HepG2 (cell line): ENCODE measurements around the gene NYNRIN. TPM values are rescaled to one million over a fixed set of nuclear protein-coding genes. Genes with fewer than 3 reads are reported as not detected.

Source experiments
- CREBL2 ChIP-seq: sonication (generic); formaldehyde crosslinking; IDR thresholded peaks from 2 replicates; pipeline ENCODE4 v1.8.1; 2023; ENCODE audit warnings: missing genetic modification reagents, mild to moderate bottlenecking, borderline replicate concordance
- ELF1 ChIP-seq: sonication (generic); formaldehyde crosslinking; IDR thresholded peaks from 2 replicates; pipeline ENCODE4 v1.4.0; 2020; ENCODE audit warnings: missing genetic modification reagents
- ELF4 ChIP-seq: sonication (generic); formaldehyde crosslinking; IDR thresholded peaks from 2 replicates; pipeline ENCODE4 v1.5.0; 2020; ENCODE audit warnings: missing genetic modification reagents, mild to moderate bottlenecking, moderate library complexity, borderline replicate concordance
- ELK4 ChIP-seq: sonication (generic); formaldehyde crosslinking; IDR thresholded peaks from 2 replicates; pipeline ENCODE4 v1.9.0; 2021; ENCODE audit warnings: missing genetic modification reagents, borderline replicate concordance
- HNF1B ChIP-seq: sonication (generic); formaldehyde crosslinking; IDR thresholded peaks from 2 replicates; pipeline ENCODE4 v1.5.1; 2020; ENCODE audit warnings: mild to moderate bottlenecking, moderate library complexity, missing genetic modification reagents
- PBX3 ChIP-seq: sonication (generic); formaldehyde crosslinking; IDR thresholded peaks from 2 replicates; pipeline ENCODE4 v1.8.1; 2023; ENCODE audit warnings: missing genetic modification reagents, inconsistent platforms, borderline replicate concordance
- PHB2 ChIP-seq: fragments of 450-650 bp; IDR thresholded peaks from 2 replicates; pipeline ENCODE4 v1.6.1; 2018; ENCODE audit not compliant: partially characterized antibody
- POGK ChIP-seq: sonication (generic); formaldehyde crosslinking; conservative IDR thresholded peaks from 2 replicates; pipeline ENCODE4 v1.8.0; 2022; ENCODE audit warnings: mild to moderate bottlenecking, moderate library complexity, missing genetic modification reagents
- PREB ChIP-seq: sonication (generic); formaldehyde crosslinking; IDR thresholded peaks from 2 replicates; pipeline ENCODE4 v1.4.0; 2020; ENCODE audit warnings: missing genetic modification reagents
- RFXANK ChIP-seq: IDR thresholded peaks from 2 replicates; pipeline ENCODE4 v1.6.1; 2016
- TBL1XR1 ChIP-seq: fragments of 150-350 bp; IDR thresholded peaks from 2 replicates; pipeline ENCODE4 v1.6.1; 2014; ENCODE audit warnings: borderline replicate concordance, low read length; ENCODE audit not compliant: partially characterized antibody
- TP53 ChIP-seq: sonication (generic); formaldehyde crosslinking; conservative IDR thresholded peaks from 2 replicates; pipeline ENCODE4 v1.4.0; 2020; ENCODE audit warnings: missing genetic modification reagents
- ZBTB1 ChIP-seq: sonication (generic); formaldehyde crosslinking; IDR thresholded peaks from 2 replicates; pipeline ENCODE4 v1.4.0; 2020; ENCODE audit warnings: missing genetic modification reagents, borderline replicate concordance
- ZBTB7B ChIP-seq: sonication (generic); formaldehyde crosslinking; IDR thresholded peaks from 2 replicates; pipeline ENCODE4 v1.4.0; 2020; ENCODE audit warnings: missing genetic modification reagents
- ZNF253 ChIP-seq: sonication (generic); formaldehyde crosslinking; IDR thresholded peaks from 2 replicates; pipeline ENCODE4 v1.8.0; 2022; ENCODE audit warnings: mild to moderate bottlenecking, missing genetic modification reagents, borderline replicate concordance
- ZNF607 ChIP-seq: sonication (generic); formaldehyde crosslinking; IDR thresholded peaks from 2 replicates; pipeline ENCODE4 v1.5.1; 2020; ENCODE audit warnings: missing genetic modification reagents, mild to moderate bottlenecking, borderline replicate concordance
- ZNF660 ChIP-seq: sonication (generic); formaldehyde crosslinking; IDR thresholded peaks from 2 replicates; pipeline ENCODE4 v1.5.1; 2020; ENCODE audit warnings: mild to moderate bottlenecking, low read depth, missing genetic modification reagents, borderline replicate concordance
- ZXDC ChIP-seq: sonication (generic); formaldehyde crosslinking; IDR thresholded peaks from 2 replicates; pipeline ENCODE4 v1.5.0; 2020; ENCODE audit warnings: mild to moderate bottlenecking, missing genetic modification reagents
- polyA plus RNA-seq, 8 experiments: library from polyadenylated mRNA; depleted of rRNA in 3 of 8; stranded (reverse) in 7 of 8; unstranded in 1 of 8; fragments of >200 nt; fragmentation: Illumina TruSeq in 4 of 8; extraction: Trizol in 4 of 8; gene quantifications; 2 replicates each; pipeline versions ENCODE4 v1.2.1 to v1.2.3, GENCODE V29; 2011 to 2016; ENCODE audit warnings: low read depth in 4 of 8, missing spikeins in 1 of 8, mixed read lengths in 1 of 8; ENCODE audit not compliant: insufficient read depth in 1 of 8
- total RNA-seq, 5 experiments: library from RNA; depleted of rRNA; stranded (reverse); fragments of >200 nt; fragmentation: Illumina TruSeq; extraction: Trizol; gene quantifications; 2 replicates each; pipeline ENCODE4 v1.2.3, GENCODE V29; 2016; ENCODE audit warnings: low read depth in 1 of 5

Gene NYNRIN
- total and polyA plus RNA-seq, 2 of the 13 experiments (the other 11 are each of a cell fraction or from before 2014, with no cell fraction given), result 0.63 to 1.1 TPM

GRCh38 chr14:24365600-24366412 is 33.0 kb upstream of the NYNRIN start (continued):
- TF ChIP-seq ZXDC (no peak), TBL1XR1 (peak; percentile 82), POGK (peak; percentile 97), PREB (CRISPR knock-in tag) (no peak), RFXANK (CRISPR knock-in tag) (0 out of 2 replicates have a peak, but pooled peaks have one; percentile 89), ZBTB7B (CRISPR knock-in tag) (peak; percentile 98), PBX3 (CRISPR knock-in tag) (no peak), ELF1 (CRISPR knock-in tag) (peak; percentile 62), PHB2 (no peak), ELF4 (CRISPR knock-in tag) (no peak), ZBTB1 (CRISPR knock-in tag) (no peak), TP53 (CRISPR knock-in tag) (0 out of 2 replicates have a peak, but pooled peaks have one; percentile 29), ZNF660 (CRISPR knock-in tag) (no peak), HNF1B (CRISPR knock-in tag) (peak; percentile 90), ZNF253 (no peak), ZNF607 (CRISPR knock-in tag) (peak; percentile 86; the same call in 1 of the 2 replicates), CREBL2 (no peak), ELK4 (no peak)
